GM12874 (cell line): Measurements from ENCODE around the gene DOCK9.

Source experiments
- TF ChIP-seq, protein P1 (sequence below): IDR thresholded peaks from 2 replicates; pipeline ENCODE4 v1.5.1; 2011; ENCODE audit warnings: low read depth, mild to moderate bottlenecking, control low read depth, low read length, moderate library complexity; ENCODE audit not compliant: insufficient read depth

DOCK9 gene

DNA sequence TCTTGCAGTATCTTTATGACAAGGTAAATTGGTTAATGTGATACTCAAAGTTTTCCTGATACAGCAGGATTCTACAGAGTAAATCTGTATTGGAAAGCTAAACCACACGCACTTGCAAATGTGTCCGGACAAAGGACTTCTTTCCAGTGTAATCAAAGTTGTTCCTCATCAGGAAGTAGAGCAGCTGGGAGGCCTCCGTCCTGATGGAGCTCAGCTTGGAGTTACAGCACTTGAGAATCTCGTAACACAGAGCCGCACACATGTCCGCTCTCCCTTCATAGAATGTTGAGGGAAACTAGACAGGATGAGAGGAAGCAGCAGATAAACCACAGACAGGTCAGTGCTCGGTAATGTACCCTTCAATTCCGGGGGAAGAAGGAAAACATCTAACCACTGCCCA, 146.6 kb downstream of the DOCK9 start:
- TF ChIP-seq, protein P1, sequence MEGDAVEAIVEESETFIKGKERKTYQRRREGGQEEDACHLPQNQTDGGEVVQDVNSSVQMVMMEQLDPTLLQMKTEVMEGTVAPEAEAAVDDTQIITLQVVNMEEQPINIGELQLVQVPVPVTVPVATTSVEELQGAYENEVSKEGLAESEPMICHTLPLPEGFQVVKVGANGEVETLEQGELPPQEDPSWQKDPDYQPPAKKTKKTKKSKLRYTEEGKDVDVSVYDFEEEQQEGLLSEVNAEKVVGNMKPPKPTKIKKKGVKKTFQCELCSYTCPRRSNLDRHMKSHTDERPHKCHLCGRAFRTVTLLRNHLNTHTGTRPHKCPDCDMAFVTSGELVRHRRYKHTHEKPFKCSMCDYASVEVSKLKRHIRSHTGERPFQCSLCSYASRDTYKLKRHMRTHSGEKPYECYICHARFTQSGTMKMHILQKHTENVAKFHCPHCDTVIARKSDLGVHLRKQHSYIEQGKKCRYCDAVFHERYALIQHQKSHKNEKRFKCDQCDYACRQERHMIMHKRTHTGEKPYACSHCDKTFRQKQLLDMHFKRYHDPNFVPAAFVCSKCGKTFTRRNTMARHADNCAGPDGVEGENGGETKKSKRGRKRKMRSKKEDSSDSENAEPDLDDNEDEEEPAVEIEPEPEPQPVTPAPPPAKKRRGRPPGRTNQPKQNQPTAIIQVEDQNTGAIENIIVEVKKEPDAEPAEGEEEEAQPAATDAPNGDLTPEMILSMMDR, result no peak

DNA sequence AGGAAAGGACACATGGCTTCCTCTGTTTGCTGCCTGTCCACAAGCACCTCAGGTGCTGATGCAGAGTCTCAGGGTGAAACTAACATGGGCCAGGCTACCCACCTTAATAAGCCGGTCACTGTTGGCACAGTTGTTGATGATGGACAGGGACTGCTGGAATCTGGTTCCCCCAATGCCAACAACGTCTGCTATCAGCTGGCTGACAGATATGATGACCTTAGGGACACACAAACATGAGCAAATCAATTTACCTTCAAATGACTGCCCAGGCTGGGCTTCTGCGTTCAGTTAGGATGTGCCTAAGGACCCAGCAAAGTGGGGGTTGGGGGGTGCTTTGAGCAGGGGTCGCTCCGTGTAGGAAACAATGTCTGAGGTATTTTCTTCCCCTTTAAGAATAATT, 148.3 kb downstream of the DOCK9 start:
- TF ChIP-seq, protein P1, result no peak

DNA sequence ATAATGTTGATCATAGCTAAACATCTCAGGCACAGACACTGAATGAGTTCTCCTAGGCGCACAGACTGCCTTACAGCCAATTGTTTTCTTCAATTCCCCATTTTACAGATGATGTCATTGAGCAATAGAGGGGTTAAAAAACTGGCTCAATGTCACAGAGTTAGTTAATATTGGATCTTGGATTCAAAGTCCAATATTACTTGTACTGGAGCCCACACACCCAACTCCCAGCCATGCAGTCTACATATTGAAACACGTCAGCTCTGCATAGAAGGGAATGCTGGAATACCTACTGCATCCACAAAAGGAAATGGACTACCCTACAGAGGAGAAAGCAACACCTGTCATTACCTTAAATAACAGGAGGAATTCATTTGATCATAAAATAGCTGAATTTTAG, 149.2 kb downstream of the DOCK9 start:
- TF ChIP-seq, protein P1, result no peak

DNA sequence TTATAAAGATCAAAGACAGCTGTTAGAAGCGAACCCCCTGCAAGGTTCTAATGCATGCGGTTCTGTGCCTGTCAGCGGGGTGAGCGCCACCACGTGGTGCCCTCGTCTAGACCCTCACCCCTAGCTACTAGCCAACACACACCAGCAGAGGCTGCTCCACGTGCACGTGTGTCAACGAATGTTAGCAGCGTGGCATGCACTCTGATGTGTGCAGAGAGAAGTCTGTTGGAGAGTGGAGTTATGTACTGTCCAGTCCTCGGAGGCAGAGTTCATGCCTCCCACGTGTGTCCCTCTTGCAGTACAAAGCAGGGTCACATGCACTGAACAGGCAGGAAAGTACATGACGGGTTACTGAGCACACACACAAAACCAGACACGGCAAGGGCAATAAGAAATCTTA, 150.4 kb downstream of the DOCK9 start:
- TF ChIP-seq, protein P1, result no peak

DNA sequence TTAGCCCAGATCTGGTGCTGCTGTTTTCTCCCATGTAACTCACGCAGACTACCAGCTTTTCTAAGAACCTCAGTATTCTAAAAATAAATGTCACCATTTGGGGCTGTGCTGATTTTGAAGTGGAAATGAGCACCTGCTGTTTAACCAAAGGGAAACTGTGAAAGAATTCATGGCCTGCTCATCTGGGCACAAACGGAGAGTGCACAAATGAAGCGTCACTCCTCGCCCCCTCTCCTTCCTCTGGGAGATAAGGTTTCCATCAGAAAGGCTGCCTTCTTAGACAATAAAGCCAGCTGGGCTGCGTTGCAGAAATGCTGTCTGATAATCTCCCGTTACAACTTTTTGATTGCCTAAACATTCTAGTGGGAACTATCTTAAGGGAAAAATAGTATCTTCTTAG, 151.7 kb downstream of the DOCK9 start:
- TF ChIP-seq, protein P1, result no peak

DNA sequence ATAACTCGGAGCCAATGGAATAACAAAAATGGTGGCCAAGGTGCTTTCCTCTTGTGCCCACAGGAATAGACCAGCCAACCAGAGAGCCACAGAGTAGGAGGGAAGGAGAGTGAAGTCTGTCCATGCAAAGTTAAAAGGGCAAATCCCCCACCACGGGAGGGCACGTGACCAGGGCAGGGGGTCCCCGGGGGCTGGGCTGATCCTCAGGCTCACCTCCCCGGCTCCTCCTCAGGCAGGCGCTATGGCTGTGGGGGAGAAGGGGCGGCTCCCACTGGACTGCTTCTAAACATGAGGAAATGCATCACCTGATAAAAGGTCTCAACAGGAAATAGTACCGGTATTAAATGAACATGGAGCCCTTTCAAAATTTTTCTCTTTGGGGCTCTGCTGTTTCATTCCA, 152.2 kb downstream of the DOCK9 start:
- TF ChIP-seq, protein P1, result no peak

DNA sequence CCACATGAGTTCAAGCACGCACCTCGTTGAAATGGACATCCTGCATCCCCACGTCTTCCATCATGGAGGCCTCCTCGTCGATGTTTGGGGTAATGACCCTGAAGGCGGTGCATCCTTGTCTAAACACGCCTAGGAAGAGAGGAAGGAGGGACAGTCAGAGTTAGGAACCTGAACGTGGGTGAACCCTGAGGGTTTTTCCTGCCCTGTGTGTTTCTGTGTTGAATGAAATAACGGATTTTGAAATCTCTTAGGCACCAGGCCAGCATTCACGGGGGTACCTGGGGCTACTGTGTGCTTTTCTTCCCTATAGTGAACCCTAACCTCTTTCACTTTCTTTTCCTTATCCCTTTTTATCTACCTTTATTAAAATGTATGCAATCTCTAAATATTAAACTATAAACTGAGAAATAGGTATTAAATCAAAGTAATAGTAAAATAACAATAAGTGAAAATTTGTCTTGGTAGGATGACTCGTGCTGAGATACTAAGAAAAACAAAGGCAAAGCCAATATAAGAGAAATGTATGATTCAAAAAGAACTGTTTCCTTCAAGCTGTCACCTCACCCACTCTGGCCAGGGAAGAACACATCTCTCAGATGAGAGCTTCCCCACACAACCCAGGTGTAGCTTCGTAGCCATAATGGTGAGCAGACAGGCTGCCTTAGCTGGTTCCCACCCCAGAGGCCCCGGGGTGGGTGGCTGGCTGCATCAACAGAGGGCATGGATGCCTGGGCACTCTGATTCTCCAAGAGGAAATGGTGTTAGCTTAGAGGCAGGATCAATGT, 153.3 kb downstream of the DOCK9 start:
- TF ChIP-seq, protein P1, result no peak
